GM12872 (cell line): ENCODE measurements around the gene C21orf91.

ENCODE experiments used
- TF ChIP-seq, protein P1 (sequence below): IDR thresholded peaks from 3 replicates; pipeline ENCODE4 v1.5.1; 2011; ENCODE audit warnings: low read depth, mild to moderate bottlenecking, low read length, moderate library complexity; ENCODE audit not compliant: insufficient read depth

C21orf91 gene

DNA sequence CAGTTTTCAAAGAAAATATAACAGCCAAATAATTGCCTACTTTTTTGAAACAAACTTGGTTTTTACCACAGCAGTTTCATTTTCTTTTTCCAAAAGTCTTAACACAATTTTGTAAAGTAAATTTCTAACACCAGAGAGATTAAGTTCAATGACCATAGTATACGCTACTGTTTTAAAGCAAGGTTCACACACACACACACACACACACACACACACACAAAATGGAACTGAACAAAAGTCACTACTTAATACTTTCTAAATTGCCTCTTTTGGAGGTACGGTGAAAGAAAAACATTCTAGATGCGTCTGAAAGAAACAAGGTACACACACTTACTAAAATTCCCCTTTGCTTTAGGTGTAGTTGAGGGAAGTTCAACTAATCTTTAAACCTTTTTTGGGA is 30.1 kb downstream of the C21orf91 start:
- TF ChIP-seq, protein P1, sequence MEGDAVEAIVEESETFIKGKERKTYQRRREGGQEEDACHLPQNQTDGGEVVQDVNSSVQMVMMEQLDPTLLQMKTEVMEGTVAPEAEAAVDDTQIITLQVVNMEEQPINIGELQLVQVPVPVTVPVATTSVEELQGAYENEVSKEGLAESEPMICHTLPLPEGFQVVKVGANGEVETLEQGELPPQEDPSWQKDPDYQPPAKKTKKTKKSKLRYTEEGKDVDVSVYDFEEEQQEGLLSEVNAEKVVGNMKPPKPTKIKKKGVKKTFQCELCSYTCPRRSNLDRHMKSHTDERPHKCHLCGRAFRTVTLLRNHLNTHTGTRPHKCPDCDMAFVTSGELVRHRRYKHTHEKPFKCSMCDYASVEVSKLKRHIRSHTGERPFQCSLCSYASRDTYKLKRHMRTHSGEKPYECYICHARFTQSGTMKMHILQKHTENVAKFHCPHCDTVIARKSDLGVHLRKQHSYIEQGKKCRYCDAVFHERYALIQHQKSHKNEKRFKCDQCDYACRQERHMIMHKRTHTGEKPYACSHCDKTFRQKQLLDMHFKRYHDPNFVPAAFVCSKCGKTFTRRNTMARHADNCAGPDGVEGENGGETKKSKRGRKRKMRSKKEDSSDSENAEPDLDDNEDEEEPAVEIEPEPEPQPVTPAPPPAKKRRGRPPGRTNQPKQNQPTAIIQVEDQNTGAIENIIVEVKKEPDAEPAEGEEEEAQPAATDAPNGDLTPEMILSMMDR = no peak

DNA sequence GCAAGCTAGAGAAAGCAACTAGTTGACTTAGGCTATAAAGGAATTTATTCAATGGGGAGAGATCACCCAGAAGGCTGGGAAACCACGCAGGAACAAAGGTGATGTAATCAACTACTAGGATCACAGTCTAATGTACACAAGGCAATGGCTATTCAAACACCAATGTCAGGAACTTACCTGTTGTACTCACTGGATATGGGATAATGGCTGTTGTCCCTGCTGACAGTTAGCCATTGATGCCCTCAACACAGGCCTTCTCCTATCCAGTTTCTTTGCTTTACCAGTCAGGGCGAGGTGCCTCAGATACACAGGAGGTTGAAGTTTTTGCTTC is 32.3 kb downstream of the C21orf91 start:
- TF ChIP-seq, protein P1 = no peak

DNA sequence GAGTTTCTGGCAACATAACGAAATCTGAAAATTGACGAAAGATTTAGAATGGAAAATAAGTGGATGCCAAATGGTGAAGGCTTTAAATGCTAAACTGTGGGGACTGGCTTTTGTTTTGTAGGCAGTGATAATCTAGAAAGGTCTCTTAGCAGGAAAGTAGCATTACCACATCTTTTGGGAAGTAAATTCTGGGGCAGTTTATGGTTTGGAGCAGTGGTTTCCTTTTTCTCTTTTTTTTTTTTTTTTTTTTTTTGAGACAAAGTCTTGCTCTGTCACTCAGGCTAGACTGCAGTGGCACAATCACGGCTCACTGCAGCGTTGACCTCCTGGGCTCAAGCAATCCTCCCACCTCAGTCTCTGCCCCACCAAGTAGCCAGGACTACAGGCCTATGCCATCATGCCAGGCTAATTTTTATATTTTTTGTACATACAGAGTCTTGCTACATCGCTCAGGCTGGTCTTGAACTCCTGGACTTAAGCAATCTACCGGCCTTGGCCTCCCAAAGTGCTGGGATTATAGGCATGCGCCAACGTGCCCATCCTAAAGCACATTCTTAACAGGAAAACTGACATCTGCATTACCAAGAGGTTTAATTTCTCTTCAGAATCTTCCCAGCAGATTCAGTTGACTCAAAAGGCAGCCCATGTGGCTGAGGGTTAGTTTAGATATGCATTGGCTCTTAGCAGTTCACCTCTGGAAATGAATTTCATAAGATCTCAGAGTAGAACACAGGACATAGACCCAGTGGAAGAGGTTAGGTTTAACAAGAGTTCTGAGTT is 32.9 kb downstream of the C21orf91 start:
- TF ChIP-seq, protein P1 = no peak

DNA sequence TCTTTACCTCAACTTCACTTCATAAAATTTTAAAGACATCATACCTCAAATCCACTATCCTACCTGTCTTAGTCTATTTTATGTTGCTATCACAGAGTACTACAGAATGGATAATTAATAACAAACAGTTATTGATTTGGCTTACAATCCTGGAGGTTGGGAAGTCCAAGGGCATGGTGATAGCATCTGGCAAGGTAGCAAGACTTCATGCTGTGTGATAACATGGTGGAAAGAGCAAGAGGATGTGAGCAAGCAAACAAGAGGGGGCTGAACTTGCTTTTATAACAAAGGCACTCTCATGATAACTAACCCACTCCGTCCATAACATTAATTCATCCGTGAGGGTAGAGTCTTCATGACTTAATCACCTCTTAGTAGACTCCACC is 33.8 kb downstream of the C21orf91 start:
- TF ChIP-seq, protein P1 = no peak

DNA sequence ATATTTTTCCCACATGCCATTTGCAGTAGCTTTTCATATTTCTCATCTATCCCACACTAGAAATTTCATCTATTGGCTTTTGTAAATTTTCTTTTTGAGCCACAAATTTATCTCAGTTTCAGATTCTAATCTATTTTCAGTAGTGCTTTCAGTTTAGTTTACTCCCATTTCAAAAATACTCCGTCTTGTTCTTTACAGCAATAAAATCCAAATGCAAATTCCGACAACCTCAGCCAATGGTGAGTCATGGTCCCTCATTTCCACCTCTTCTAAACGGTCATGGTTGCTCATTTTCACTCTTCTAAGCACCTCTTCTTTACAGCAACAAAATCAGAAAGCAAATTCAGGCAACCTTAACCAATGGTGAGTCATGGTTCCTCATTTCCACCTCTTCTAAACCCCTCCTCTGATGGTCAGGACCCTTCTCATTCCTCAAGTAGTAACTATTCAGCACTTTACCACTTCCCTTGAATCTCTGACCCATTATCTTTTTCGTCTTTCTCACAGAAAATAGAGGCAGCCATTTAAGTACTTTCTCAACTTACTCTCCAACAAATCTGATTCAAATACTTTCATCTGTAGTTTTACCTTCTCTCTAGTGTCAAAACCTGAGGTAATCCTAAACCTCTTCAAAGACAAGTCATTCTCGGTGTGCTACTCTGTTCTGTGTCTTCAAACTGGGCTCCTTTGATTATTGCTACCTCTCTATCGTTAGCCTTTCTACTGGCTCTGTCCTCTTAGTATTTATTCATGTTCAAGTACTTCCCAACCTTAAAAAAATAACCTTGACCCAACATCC is 34.4 kb downstream of the C21orf91 start:
- TF ChIP-seq, protein P1 = no peak

DNA sequence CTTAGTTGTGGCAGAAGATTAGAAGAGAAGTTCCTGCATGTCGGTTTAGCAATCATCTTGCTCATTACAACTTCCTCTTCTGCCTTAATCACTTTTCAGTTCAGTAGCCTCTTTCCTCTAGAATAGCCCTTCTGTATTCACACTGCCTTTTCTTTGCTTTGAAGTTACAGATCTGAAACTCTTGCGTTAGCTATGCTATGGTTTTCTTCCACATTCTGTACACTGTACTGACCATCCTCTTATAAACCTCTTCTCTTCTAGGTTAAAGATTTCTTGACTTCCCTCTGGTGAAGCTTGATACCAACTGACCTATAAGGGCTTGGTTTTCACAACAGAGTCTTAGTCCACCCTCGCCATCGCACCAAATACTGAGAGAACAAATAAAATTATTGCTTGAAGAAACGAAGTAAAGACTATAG is 35.0 kb downstream of the C21orf91 start:
- TF ChIP-seq, protein P1 = no peak

DNA sequence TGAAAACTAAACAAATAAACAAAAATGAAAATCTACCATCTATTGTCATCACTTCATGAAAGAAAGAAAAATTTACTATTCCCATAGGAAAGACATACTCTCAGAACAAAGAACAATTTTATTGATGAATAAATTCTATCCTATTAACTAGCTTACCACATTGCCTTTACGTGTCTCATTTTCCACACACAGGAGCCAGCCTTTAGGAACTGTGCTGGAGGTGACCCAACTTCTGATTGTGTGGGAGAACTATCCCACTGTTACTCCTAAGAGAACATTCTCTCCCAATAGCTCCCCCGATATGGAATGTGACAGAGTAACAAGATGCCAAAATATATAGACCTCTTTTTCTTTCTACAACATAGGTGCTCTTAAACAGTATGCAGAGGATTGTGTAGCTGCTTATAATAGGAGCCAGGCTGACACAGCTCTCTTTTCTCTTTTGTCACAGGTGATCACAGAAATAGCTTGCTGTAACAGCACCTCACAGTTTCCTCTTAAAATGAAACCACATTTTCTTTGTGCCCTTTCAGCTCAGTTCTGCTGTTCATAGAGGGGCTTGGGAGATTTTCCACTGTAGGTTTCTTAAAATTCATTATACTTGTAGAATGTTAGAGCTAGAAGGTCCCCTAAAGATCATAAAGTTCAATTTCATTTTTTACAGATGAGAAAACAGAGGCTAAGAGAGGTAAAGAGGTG is 35.5 kb downstream of the C21orf91 start:
- TF ChIP-seq, protein P1 = no peak
